OCI-LY3 (cell line): Measurements from ENCODE around the gene FNBP1.
"Not testable (repeated sequence)": the region's sequence is repeated elsewhere in the genome, so short reads cannot be mapped to it uniquely, and the experiment has no call there.

Source experiments
- H2AFZ ChIP-seq: fragments of 200-600, 300-600 bp; shearing (Covaris generic); 2 replicates; pipeline ENCODE4 v1.6.0; 2014; ENCODE audit warnings: antibody characterized with exemption, low read depth, low read length
- H3K27ac ChIP-seq: fragments of 200-600, 300-600 bp; sonication (generic); 2 replicates; pipeline ENCODE4 v1.5.1; 2014; ENCODE audit warnings: mild to moderate bottlenecking, low read length, moderate library complexity, mixed read lengths
- H3K27me3 ChIP-seq: fragments of 200-600, 300-600 bp; sonication (generic); 2 replicates; pipeline ENCODE4 v1.6.1; 2014; ENCODE audit warnings: low read depth, low read length, mixed read lengths
- H3K36me3 ChIP-seq: fragments of 200-600, 300-600 bp; sonication (generic); replicated peaks from 2 replicates; pipeline ENCODE3; 2014; ENCODE audit warnings: low read depth, low read length, mixed read lengths
- H3K4me1 ChIP-seq: fragments of 300-600, 200-600 bp; sonication (generic); 2 replicates; pipeline ENCODE4 v1.6.1; 2014; ENCODE audit warnings: low read length, mixed read lengths
- H3K4me2 ChIP-seq: fragments of 200-600, 300-600 bp; sonication (generic); 2 replicates; pipeline ENCODE4 v1.6.1; 2014; ENCODE audit warnings: low read length, mixed read lengths
- H3K4me3 ChIP-seq: fragments of 300-600, 200-600 bp; sonication (generic); 2 replicates; pipeline ENCODE4 v1.5.1; 2014; ENCODE audit warnings: antibody characterized with exemption, mild to moderate bottlenecking, low read length, moderate library complexity
- H3K79me2 ChIP-seq: fragments of 300-600, 200-600 bp; shearing (Covaris generic); 2 replicates; pipeline ENCODE4 v1.6.1; 2014; ENCODE audit warnings: mild to moderate bottlenecking, low read length, mixed read lengths
- H3K9ac ChIP-seq: fragments of 300-600, 200-600 bp; shearing (Covaris generic); 2 replicates; pipeline ENCODE4 v1.6.0; 2014; ENCODE audit warnings: mild to moderate bottlenecking, low read length, moderate library complexity
- H3K9me3 ChIP-seq: fragments of 200-600, 300-600 bp; shearing (Covaris generic); 2 replicates; pipeline ENCODE4 v1.6.1; 2014; ENCODE audit warnings: low read length, mixed read lengths; ENCODE audit not compliant: insufficient read depth
- H4K20me1 ChIP-seq: fragments of 200-600, 300-600 bp; sonication (generic); 2 replicates; pipeline ENCODE4 v1.6.1; 2016; ENCODE audit warnings: low read length, mixed read lengths; ENCODE audit not compliant: insufficient read depth
- EZH2phosphoT487 ChIP-seq: fragments of 200-600 bp; shearing (Covaris generic); IDR thresholded peaks from 2 replicates; pipeline ENCODE4 v1.6.1; 2018; ENCODE audit warnings: antibody characterized with exemption, mixed run types, low read depth
- TF ChIP-seq, protein P1 (sequence below): fragments of 200-600, 300-600 bp; sonication (generic); IDR thresholded peaks from 2 replicates; pipeline ENCODE4 v1.5.1; 2014; ENCODE audit warnings: antibody characterized with exemption, low read length, low read depth

The FNBP1 gene

DNA sequence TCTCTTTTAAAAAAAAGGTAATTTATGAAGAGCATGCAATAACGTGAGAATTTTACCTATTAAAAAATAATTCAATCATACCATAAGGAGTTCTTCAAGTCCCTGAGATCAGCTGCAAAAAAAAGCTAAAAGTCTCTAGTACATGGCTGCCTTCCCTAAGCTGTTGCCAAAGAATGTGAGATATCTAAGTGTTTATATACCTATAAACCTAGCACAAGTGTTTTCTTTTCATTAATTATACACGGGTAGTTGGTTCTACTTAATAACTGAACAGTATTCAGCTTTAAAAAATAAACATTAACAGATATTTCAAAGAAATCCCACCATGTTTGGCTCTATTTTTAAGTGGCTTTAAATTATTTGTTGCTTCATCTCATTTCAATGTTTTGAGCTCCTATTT lies 25.9 kb downstream of the FNBP1 start:
- Histone ChIP-seq H2AFZ (no peak overlapping the region), H3K9ac (no peak overlapping the region), H3K27me3 (no peaks in the 10 kb centered on the region), H3K9me3 (no peaks in the 10 kb centered on the region), H3K79me2 (peaks cover 100% of the 10 kb centered on the region), H3K4me2 (no peak overlapping the region), H3K36me3 (peaks cover 84% of the 10 kb centered on the region), H3K4me3 (no peak overlapping the region), H3K4me1 (peaks cover 61% of the 10 kb centered on the region), H3K27ac (peak overlapping the region; percentile 33), H4K20me1 (peaks cover 91% of the 10 kb centered on the region)
- TF ChIP-seq, protein P1, sequence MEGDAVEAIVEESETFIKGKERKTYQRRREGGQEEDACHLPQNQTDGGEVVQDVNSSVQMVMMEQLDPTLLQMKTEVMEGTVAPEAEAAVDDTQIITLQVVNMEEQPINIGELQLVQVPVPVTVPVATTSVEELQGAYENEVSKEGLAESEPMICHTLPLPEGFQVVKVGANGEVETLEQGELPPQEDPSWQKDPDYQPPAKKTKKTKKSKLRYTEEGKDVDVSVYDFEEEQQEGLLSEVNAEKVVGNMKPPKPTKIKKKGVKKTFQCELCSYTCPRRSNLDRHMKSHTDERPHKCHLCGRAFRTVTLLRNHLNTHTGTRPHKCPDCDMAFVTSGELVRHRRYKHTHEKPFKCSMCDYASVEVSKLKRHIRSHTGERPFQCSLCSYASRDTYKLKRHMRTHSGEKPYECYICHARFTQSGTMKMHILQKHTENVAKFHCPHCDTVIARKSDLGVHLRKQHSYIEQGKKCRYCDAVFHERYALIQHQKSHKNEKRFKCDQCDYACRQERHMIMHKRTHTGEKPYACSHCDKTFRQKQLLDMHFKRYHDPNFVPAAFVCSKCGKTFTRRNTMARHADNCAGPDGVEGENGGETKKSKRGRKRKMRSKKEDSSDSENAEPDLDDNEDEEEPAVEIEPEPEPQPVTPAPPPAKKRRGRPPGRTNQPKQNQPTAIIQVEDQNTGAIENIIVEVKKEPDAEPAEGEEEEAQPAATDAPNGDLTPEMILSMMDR, result no peak
- TF ChIP-seq EZH2phosphoT487, result no peak

DNA sequence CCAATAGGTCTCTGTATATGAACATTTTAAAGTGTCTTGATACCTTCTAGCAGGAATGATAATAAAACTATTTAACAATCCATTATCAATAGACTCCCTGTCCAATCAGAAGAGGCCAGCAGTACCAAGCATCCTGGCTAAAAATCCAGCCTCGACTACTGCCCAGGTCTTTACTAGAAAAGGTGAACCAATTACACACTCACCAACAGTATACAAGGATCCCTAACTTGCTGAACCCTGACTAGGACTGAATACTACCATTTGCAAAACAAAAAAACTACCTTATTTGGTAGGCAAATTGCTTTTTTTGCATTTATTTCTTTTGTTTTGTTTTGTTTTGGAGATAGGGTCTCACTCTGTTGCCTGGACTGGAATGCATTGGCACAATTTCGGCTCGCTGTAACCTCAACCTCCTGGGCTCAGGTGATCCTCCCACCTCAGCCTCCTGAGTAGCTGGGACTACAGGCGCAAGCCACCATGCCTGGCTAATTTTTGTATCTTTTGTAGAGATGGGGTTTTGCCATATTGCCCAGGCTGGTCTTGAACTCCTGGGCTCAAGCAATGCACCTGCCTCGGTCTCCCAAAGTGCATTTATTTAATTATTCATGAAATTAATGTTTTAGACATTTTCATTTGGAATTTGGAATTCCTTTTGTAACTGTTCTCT lies 27.5 kb downstream of the FNBP1 start:
- Histone ChIP-seq H3K9ac (no peak overlapping the region), H4K20me1 (peaks cover 91% of the 10 kb centered on the region), H3K27me3 (no peaks in the 10 kb centered on the region), H3K9me3 (no peaks in the 10 kb centered on the region), H3K79me2 (peaks cover 99% of the 10 kb centered on the region), H3K4me1 (peaks cover 59% of the 10 kb centered on the region), H3K27ac (no peak overlapping the region), H2AFZ (no peak overlapping the region), H3K4me2 (no peak overlapping the region), H3K36me3 (peaks cover 80% of the 10 kb centered on the region), H3K4me3 (no peak overlapping the region)
- no peak for TF ChIP-seq EZH2phosphoT487
- TF ChIP-seq, protein P1, result no peak

DNA sequence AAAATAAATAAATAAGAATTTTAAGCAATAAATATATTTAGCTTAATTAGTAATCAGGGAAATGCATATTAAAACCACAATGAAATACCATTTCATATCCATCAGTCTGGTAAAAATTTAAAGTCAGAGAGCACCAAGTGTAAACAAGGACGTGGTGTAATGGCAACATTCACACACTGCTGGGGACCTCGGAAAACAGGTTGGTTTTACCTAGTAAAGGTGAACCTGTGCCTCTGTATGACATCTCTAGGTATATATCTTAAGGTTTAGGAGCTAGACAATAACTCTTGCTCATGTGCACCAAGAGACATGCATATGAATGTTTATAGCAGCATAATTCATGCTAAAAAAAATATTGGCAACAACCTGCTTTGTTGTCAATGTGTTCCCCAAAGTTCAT lies 29.7 kb downstream of the FNBP1 start:
- H3K4me2 ChIP-seq, result no peak overlapping the region
- H3K27ac ChIP-seq, result 0 out of 2 replicates have a peak overlapping the region, but pooled peaks have one; percentile 22
- peaks cover 60% of the 10 kb centered on the region for H3K36me3 ChIP-seq

DNA sequence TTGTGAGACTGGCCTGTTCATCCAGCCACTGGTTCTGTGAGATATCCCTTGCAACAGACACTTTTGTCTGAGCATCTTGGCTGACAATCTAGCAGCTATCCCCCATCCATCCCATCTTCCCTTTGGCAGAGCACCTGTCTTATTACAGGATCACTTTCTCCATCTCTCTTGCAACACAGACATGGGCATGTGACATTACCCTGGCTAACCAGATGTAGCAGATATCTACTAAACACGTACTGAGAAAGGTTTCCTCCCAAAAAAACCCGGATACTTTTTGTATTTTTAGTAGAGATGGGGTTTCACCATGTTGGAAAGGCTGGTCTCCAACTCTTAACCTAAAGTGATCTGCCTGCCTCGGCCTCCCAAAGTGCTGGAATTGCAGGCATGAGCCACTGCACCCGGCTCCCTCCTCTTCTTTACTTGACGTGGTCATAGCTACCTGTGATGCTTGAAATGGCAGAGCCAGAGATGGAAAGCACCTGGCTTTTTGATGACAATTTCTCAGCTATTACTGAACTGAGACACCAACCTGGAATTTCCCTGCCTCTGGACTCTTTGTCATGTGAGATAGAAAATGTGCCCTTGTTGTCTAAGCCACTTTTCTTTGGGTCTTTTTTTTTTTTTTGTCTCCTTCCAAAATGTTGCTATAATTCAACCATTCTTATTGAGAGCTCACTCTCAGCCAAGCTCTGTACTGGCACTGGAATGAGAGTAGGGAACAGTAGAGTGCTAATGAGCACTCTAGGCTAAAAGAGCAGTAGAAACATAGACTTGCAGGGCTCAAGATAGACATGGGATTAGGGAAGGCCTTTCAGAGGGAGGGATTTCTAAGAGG lies 32.6 kb downstream of the FNBP1 start:
- peaks cover 78% of the 10 kb centered on the region for H3K4me1 ChIP-seq
- no peak overlapping the region for H2AFZ ChIP-seq
- H3K9me3 ChIP-seq, result no peaks in the 10 kb centered on the region
- no peaks in the 10 kb centered on the region for H3K27me3 ChIP-seq
- H3K4me2 ChIP-seq, result peak overlapping the region; percentile 59
- peaks cover 99% of the 10 kb centered on the region for H3K79me2 ChIP-seq
- H3K9ac ChIP-seq, result peak overlapping the region; percentile 45; the same call in 1 of the 2 replicates
- peaks cover 48% of the 10 kb centered on the region for H3K36me3 ChIP-seq
- H4K20me1 ChIP-seq, result peaks cover 97% of the 10 kb centered on the region
- TF ChIP-seq, protein P1, result no peak
- no peak for TF ChIP-seq EZH2phosphoT487
- H3K4me3 ChIP-seq, result peak overlapping the region; percentile 42
- peak overlapping the region; percentile 80 for H3K27ac ChIP-seq

More for the DNA sequence above, 29.7 kb downstream of the FNBP1 start:
- H2AFZ ChIP-seq, result no peak overlapping the region
- TF ChIP-seq, protein P1, result no peak
- TF ChIP-seq EZH2phosphoT487, result no peak
- H3K79me2 ChIP-seq, result peaks cover 99% of the 10 kb centered on the region
- no peak overlapping the region for H3K9ac ChIP-seq
- no peaks in the 10 kb centered on the region for H3K27me3 ChIP-seq
- H4K20me1 ChIP-seq, result peaks cover 94% of the 10 kb centered on the region
- H3K9me3 ChIP-seq, result no peaks in the 10 kb centered on the region
- no peak overlapping the region for H3K4me3 ChIP-seq
- peaks cover 60% of the 10 kb centered on the region for H3K4me1 ChIP-seq

DNA sequence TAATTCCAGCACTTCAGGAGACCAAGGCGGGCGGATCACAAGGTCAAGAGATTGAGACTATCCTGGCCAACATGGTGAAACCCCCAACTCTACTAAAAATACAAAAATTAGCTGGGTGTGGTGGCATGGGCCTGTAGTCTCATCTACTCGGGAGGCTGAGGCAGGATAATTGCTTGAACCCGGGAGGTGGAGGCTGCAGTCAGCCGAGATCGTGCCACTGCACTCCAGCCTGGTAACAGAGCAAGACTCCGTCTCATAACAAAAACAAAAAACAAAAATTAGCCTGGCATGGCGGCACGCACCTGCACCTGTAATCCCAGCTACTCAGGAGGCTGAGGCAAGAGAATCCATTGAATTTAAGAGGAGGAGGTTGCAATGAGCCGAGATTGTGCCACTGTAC lies 33.4 kb downstream of the FNBP1 start:
- H3K4me3 ChIP-seq, result 0 out of 2 replicates have a peak overlapping the region, but pooled peaks have one; percentile 41
- H4K20me1 ChIP-seq, result peaks cover 97% of the 10 kb centered on the region
- peak overlapping the region; percentile 59 for H3K4me2 ChIP-seq
- not testable (repeated sequence) for H3K27me3 ChIP-seq, H3K9ac ChIP-seq, H2AFZ ChIP-seq, H3K9me3 ChIP-seq
- H3K36me3 ChIP-seq, result peaks cover 41% of the 10 kb centered on the region
- peaks cover 83% of the 10 kb centered on the region for H3K4me1 ChIP-seq
- peak overlapping the region; percentile 80 for H3K27ac ChIP-seq
- H3K79me2 ChIP-seq, result peaks cover 99% of the 10 kb centered on the region
